GM19468 (cell line): ENCODE data around the gene PODNL1.

Source experiments
- ATAC-seq: cut with Tn5 transposase; IDR thresholded peaks from one replicate; pipeline ENCODE4 v1.9.1; 2021; ENCODE audit warnings: mild to moderate bottlenecking, moderate library complexity, moderate number of reproducible peaks; ENCODE audit not compliant: unreplicated experiment; ENCODE audit errors: extremely low read depth

The PODNL1 gene

DNA sequence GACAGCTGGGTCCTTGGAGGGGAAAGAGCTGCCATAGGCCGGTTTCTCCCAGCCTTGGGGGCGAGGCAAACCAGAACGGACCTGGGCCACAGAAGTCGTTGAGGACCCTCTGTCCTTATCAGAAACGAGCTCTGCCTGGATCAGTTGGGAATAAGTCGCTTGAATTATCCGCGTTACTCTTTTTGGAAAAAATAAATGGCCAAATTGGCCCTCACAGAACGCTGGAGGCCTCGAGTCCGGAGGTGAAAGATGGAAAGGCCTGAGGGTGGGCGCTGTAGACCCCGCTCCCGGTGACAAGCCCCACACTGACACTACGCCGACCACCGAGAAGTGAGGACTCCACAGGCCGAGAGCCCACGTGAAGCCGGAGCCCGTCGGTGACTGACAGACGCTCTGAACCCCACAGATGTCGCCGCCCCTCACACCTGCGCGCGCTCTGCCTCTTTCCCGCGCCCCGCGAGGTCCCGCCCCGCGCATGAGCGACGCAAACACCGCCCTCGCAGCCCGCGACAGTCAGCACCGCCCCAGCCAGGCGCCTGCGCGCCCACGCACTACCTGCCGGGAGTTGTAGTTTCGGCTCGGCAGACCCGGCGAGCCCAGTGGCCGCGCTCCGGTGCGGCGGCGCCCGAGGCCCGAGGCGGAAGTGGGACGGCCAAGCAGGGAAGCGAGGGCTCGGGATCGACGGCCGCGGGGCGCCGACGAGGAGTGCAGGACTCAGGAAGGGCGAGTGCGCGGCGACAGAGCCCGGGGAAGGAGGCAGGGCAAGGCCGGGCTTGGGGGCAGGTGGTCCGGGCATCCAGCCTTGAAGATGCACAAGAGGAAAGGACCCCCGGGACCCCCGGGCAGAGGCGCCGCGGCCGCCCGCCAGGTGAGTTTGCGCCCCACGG is 32.3 kb downstream of the PODNL1 start, which contains the start of the genes BRME1 and CC2D1A:
Gene BRME1 (minus strand): TSS at position 484 of the 887 bp plus-strand sequence. CDS start 1,225 bp downstream, outside the sequence.
Gene CC2D1A (plus strand): TSS at position 568 of the 887 bp plus-strand sequence. CDS start 241 bp downstream, at position 809.
- peak; percentile 76 for ATAC-seq

DNA sequence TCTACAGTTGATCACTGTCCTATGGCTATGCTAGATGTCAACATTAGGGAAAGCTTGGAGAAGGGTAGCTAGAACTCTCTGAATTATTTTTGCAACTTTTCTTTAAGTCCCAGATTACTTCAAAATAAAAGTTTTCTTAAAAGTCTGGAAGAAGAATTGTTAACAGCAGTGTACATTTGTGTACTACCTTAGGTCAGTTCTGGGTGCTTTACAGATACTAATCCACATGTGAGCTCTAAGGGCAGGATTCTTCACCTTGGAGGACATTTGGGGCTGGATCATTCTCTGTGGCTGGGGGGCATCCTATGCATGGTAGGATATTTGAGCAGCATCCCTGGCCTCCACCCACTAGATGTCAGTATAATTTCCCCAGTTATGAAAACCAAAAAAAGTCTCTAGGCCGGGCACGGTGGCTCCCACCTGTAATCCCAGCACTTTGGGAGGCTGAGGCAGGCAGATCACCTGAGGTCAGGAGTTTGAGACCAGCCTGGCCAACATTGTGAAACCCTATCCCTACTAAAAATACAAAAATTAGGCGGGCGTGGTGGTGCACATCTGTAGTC is 35.1 kb downstream of the PODNL1 start:
- ATAC-seq: no peak

DNA sequence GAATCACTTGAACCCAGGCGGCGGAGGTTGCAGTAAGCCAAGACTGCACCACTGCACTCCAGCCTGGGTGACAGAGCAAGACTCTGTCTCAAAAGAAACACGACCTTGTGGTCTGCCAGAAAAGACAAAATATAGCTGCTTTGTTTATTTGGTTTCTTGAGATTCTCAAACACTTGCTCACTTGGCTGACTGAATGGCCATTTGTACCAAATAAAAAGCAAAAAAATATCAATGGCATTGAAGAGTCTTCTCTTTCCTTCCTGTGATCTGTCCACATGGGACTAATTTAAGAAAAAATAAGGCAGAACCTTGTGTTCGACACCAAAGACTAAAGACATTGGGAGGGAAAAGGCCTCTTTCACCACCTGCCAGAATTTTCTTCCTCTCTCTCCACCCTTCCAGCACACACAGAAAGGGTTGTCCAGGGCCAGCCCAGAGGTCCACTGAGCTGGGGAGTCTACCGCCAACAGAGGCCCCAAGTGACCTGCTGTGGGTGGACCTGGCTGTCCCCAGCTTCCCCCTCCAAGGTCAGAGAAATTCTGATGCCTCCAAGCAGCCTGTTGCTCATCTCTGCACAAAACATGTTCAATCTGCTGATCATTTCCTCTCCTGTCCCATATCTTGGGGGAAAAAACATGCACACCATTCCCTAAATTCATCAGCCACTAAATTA is 38.2 kb downstream of the PODNL1 start:
- ATAC-seq: no peak

DNA sequence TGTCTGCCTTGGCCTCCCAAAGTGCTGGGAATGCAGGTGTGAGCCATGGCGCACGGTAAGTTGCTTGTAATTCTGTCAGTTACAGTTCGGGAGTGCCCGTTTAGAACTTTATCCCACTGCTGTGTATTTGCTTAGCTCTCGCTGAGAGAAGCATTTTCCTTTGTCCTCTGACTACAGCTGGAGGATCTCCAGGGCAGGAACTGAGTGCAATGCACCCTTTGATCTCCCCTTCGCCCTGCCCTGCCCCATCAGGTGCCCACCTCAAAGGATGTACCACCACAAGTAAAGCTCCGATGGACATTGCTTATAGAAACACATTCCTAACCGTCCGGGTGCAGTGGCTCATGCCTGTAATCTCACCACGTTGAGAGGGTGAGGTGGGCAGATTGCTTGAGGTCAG is 38.8 kb downstream of the PODNL1 start:
- ATAC-seq: no peak

DNA sequence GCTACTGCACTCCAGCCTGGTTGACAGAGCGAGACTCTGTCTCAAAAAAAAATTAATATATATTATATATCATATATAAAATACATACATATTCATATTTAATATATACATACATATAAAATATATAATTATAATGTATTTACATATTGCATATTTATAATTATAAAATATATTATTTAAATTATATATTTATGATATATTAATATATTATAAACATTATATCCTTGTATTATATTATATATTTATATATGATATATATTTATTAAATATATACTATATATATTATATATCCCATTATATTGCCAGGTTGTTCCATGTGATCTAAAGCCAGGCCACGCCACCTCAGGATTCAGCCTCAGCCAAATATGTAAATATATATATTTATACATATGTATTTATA is 42.0 kb downstream of the PODNL1 start:
- no peak for ATAC-seq

DNA sequence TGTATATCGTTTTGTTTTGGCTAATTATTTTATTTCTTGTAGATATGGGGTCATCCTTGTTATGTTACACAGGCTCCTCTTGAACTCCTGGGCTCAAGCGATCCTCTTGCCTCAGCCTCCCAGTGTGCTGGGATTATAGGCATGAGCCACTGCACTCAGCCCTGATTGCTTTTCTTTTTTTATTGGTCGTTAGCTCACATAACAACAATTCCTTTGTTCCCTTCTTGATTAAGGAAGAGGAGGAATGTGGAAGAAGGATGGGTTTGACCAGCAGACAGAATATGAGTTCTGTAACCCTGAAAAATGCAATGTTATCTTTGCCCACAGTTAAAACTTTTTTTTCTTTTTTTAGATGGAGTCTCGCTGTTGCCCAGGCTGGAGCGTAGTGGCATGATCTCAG is 43.7 kb downstream of the PODNL1 start:
- no peak for ATAC-seq

DNA sequence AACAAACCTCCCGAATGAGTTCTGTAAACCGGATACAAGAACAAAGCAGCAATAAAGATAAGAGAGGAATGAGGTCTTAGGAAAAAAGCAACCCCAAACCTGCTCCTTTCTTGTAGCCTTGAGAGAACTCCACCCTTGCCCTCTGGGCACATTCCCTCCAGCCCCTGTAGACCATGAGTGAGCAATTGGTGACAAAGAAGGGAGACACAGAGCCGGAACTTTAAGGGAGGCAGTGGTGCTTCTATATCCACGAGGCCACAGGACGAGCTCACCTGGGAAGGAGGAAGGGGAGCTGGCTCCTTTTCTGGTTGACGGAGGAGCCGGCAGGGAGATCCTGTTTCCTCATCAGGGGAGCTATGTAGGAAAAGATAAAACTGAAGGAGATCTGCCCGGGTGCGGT is 45.3 kb downstream of the PODNL1 start:
- ATAC-seq: no peak

DNA sequence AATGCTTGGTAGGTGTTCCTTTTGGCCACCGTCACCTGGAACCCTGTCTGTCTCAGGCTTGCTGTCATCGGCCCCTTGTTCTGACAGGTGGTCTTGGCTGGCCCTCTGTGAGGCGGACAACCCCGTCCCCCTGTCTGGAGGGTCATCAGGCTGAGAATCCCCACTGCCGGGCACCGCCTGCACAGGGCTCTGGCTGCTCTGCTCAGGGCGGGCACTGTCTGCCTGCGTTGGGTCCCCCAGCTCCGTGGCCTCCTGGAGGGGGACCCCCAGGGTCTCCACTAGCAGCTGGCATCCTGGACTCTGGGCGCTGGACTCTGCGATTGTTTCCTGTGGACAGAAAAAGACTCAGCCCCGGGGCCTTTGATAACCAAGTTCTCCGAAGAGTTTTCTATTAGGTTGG is 48.1 kb downstream of the PODNL1 start:
- no peak for ATAC-seq

DNA sequence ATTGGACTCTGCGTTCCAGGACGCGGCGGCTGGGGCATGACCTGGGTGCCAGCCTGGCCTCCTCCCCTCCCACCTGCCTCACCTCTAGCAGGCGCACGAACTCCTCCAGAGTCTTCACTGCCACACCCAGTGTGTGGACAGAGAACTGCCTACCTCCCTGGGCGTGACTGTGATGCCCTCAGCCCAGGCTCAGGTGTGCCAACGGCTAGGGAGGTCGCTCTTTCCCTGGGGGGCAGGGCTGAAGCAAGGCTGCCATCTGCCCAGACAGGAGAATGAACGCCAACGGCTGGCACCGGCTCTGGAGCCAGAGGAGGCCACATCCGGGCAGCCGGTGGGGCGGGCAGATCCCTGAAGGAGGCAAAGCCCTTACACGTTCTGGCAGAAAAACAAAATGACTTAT is 49.9 kb downstream of the PODNL1 start:
- no peak for ATAC-seq

DNA sequence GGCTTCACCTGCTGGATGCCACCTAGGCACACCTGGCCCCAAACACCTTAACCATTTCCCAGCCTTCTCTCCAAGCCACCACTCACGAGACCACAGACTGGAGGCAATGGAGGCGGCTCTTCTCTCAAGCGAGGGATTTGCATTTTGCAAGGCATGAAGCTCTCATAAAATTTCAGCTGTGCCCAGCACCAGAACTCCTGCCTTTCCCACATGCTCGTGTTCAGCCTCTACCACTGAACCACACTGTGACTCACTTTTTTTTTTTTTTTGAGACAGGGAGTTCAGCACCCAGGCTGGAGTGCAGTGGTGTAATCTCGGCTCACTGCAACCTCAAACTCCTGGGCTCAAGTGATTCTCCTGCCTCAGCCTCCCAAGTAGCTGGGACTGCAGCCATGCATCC is 50.7 kb downstream of the PODNL1 start:
- no peak for ATAC-seq

DNA sequence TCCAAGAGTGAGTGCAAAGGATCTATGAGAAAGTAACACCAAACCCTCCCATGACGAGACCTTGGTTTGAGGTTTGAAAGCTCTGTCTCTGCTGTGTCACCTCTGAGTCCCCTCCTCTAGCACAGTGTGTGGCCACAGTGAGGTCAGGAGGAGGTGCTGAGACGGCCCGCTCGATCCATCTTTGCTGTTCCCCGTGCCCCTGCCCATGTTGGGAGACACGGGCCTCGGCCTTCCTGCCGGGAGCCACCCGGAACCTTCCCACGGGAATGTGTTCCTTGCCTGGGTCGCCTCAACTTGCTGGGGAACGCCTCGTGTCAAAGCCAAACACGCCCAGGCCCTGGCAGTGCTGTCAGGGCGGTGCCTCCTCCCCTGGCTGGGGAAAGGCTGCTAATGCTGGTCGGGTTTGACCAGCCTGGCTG is 51.2 kb downstream of the PODNL1 start:
- ATAC-seq: no peak

DNA sequence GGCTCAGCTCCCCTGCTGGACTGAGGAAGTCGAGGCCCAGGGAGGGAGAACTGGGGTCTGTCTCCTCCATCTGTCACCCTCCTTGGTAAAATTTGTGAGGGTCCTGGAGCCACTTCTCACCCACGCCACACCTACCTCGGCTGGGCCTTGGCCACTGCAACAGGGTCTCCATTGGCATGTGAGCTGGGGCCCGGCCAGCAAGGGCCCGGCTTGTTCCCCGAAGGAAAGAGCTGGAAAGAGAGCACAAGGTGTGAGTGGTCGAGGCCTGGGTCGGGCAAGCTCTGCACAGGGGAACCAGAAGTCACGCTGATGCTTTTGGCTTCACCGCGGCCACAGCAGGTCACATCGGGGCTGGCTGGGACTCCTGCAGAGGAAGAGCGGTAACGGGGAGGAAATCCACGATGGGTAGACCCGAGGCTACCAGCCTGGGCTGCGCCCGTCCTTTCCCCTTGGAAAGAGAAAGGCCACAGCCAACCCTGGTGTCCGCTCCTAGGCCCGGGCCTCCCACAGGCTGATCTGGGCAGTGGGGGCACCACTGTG is 52.3 kb downstream of the PODNL1 start:
- no peak for ATAC-seq

DNA sequence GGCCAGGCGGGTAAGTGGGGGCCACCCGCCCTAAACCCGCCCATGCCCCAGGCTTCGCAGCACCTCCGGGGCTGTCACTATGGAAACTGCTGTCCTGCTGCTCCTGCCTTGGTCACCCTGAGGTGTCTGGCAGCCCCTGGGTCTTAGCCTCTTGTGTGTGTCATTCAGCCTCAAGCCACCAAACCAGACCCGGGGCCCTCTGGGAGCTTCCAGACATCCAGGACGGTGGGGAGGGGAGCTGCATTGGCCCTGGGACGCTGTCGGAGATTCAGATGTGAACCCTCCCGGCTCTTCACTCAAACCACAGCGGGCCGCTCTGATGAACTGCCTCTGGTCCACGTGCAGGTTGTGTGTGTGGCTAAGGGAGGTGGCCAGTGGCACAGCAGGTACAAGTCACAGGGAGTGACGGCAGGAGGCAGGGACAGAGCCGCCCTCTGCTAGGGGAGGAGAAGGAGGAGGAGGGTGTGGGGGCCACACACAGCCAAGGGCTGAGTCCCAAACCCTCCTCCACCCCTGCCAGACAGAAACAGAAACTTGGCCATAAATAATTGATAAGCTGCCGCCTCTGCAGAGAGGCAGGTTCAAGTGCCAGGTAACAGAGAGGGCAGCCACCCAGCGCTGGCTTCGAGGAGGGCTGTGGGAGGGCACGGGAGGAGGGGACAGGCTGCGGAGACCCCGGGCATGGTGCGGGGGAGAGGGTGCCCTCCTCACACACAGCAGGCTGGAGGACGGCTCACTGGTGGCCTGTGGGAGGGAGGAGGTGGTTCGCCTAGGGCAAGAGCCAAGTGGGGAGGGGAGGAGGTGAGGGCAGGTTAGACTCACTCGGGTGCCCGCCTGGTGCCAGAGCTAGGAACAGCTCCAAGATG is 53.3 kb downstream of the PODNL1 start:
- no peak for ATAC-seq

DNA sequence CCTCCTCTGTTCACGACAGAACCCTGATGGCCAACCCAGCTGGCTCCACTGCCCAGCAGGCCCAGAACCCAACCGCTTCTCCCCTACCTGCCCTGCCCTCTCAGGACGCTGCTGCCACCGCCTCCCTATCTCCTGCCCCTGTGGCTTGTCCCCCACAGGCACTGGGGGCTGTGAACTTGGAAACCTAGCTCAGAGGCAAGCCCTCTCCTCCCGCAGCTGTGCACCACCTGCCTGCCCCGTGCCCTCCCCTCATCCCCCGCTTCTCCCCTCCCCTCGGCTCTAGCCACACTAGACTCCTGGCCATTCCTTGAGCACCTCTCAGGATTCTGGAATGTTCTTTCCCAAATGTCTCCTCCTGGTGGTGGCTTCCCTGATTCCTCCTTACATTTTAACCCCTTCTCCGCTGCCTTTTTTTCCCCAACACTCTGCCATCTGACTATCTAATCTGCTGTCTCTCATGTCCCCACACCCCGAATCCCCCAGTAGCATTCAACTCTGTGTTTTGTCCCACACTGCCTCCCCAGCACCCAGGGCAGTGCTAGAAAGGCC is 54.6 kb downstream of the PODNL1 start:
- no peak for ATAC-seq

DNA sequence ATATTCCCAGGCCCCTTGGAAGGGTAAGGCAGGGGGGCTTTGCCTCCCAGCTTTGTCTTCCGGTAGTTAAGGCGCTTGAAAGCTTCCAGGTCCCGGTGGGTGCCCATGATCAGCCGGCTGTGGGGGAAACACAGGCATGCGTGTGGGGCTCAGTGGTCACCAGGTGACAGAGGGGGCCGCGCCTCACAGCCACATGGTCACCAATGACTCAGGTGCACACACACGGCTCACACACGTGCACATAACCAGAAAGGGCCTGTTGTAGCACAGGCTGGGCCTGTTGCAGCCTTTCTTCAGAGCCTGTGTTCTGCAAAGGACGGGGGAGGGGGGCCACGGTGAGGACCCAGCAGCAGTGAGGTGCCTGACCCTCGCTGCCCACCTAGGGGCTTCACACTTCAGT is 55.4 kb downstream of the PODNL1 start:
- no peak for ATAC-seq

DNA sequence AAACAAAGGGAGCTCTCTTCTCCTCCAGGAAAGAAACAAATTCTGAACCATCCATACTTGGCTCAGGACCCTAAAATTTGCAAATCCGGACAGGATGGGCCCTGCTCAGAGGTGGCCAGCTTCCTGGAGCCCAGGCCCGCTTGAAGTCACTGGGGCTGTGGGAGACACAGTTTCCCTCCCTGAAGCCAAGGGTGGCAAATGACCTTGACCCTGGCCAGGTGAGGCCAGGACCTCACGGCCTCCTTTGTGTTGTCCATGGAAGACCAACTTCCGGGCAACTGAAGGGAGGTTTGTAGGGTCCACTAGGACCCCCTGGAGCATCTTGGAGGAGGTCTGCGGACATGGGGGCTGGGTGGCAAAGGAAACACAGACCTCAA is 55.8 kb downstream of the PODNL1 start:
- no peak for ATAC-seq

DNA sequence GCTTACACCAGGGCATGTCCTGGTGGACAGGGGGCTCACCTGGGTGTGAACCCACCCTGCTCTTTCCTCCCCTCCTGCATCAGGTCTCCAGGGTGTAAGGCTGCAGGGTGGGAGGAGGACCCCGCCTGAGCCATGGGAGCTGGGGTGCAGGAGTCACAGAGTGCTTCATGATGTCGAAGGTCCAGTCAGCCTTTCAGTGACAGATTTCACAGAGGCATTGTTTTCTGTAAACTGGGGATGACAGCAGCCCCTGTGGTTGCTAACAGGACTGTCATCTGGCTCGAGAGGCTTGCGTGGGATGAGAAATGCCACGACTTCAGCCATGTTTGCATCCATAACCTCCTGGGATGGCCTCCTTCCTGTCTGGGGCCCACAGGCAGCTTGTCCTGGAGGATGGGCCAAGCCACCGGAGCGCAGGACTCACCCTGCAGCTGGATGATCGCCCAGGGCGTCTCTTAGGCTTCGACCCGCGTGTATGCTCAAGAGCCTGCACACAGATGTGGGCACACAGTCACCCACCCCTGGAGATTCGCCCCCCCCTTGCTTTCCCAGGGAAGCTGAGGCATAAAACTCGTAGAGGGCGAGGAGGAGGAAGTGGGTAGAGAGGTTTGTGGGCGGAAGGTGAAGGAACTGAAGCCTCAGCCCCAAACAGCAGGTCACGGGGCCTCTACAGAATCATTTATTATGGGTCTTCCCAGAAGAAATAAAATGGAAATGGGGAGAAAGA is 56.4 kb downstream of the PODNL1 start:
- ATAC-seq: no peak

DNA sequence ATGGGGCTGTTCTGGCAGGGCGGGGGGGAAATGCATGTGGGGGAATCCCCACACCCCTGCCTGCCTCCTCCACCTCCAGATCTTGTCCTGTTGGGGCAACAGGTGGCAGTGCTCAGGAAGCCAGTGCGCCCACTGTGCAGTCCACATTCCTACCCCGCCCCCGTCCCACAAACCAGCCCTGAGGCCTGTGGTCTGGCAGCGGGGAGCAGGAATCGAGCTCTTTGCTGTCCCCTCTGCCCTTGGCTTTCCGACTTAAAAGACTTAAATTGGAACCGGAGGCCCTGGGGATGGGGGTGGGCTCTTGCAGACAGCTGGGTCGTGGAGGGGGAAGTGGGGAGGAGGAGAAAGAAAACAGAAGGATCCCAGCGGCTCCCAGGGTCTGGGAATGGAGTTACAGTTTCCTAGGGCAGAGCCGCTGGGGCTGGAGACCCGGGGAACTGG is 56.9 kb downstream of the PODNL1 start:
- no peak for ATAC-seq
